T-helper 22 cell (primary cell): ENCODE measurements around the gene TAF12.
A peak's percentile ranks its signal among the peaks of the same experiment; 100 is the strongest.
"Not testable (repeated sequence)": the region's sequence is repeated elsewhere in the genome, so short reads cannot be mapped to it uniquely, and the experiment has no call there.

Experiments used
- DNase-seq: peaks from one replicate; pipeline ENCODE4 v3.0.0-alpha.2; 2020; ENCODE audit warnings: low read depth

The TAF12 gene

GRCh38 chr1:28581531-28582247 is 61.2 kb downstream of the TAF12 start:
- peak; percentile 87 for DNase-seq

GRCh38 chr1:28580722-28581530 is 61.9 kb downstream of the TAF12 start:
- peak; percentile 32 for DNase-seq

GRCh38 chr1:28579401-28579800 is 63.5 kb downstream of the TAF12 start:
- no peak for DNase-seq

- no peak for DNase-seq
Measured at GRCh38 chr1:28578696-28579218, 64.1 kb downstream of the TAF12 start.

GRCh38 chr1:28577738-28578536 is 64.9 kb downstream of the TAF12 start:
- no peak for DNase-seq

GRCh38 chr1:28577052-28577678 is 65.7 kb downstream of the TAF12 start:
- DNase-seq = no peak

- DNase-seq = no peak
Measured at GRCh38 chr1:28573564-28573963, 69.3 kb downstream of the TAF12 start.

- not testable (repeated sequence) for DNase-seq
Measured at GRCh38 chr1:28572891-28573290, 70.0 kb downstream of the TAF12 start.

GRCh38 chr1:28571911-28572310 is 71.0 kb downstream of the TAF12 start:
- no peak for DNase-seq

- DNase-seq = no peak
Measured at GRCh38 chr1:28566931-28567330, 75.9 kb downstream of the TAF12 start.

GRCh38 chr1:28565726-28566125 is 77.1 kb downstream of the TAF12 start:
- no peak for DNase-seq

- DNase-seq = no peak
Measured at GRCh38 chr1:28565040-28565439, 77.8 kb downstream of the TAF12 start.

GRCh38 chr1:28564310-28564709 is 78.6 kb downstream of the TAF12 start:
- DNase-seq = no peak

GRCh38 chr1:28560886-28561285 is 82.0 kb downstream of the TAF12 start:
- no peak for DNase-seq
